Gastrocnemius medialis (tissue), 4 donors: ENCODE measurements around the gene DBT. TPM values are rescaled to one million over a fixed set of nuclear protein-coding genes. Genes with fewer than 3 reads are reported as not detected.
"Not testable (repeated sequence)": the region's sequence is repeated elsewhere in the genome, so short reads cannot be mapped to it uniquely, and the experiment has no call there.

Experiments
- ATAC-seq, 2 donors: fragments of 150-250 bp; one replicate each; pipeline ENCODE4 v1.9.1; 2016
- DNase-seq, 2 donors: peaks; one replicate each; pipeline ENCODE4 v3.0.0-alpha.2; 2019
- H3K27ac ChIP-seq, 4 donors: fragments of 200-600 bp; sonication (generic); 1 replicate in 1 of 4; 2 replicates in 3 of 4; pipeline ENCODE4 v1.5.1; 2016 to 2018; ENCODE audit warnings: mild to moderate bottlenecking in 2 of 4, moderate library complexity in 1 of 4
- H3K27me3 ChIP-seq, 3 donors: fragments of 200-600 bp; sonication (generic) in 2 of 3; 1 replicate in 1 of 3; 2 replicates in 2 of 3; pipeline versions ENCODE4 v1.5.1 to v1.6.0; 2016 to 2019; ENCODE audit warnings: mild to moderate bottlenecking in 1 of 3, moderate library complexity in 1 of 3
- H3K36me3 ChIP-seq, 2 donors: fragments of 200-600 bp; sonication (generic) in 1 of 2; one replicate each; pipeline ENCODE4 v1.5.1; 2017 to 2018
- H3K4me1 ChIP-seq, 2 donors: fragments of 200-600 bp; sonication (generic) in 1 of 2; one replicate each; pipeline ENCODE4 v1.5.1; 2016 to 2017; ENCODE audit warnings: mild to moderate bottlenecking in 2 of 2
- H3K4me3 ChIP-seq, 4 donors: fragments of 200-600 bp; sonication (generic) in 3 of 4; 1 replicate in 1 of 4; 2 replicates in 3 of 4; pipeline ENCODE4 v1.5.1; 2016 to 2019; ENCODE audit warnings: mild to moderate bottlenecking in 2 of 4
- H3K9me3 ChIP-seq, 3 donors: fragments of 200-600 bp; sonication (generic) in 2 of 3; 1 replicate in 1 of 3; 2 replicates in 2 of 3; pipeline ENCODE4 v1.5.1; 2016 to 2019
- CTCF ChIP-seq, 5 experiments: fragments of 450-650 bp in 3 of 5; fragments of 200-600 bp in 2 of 5; sonication (generic) in 2 of 5; IDR thresholded peaks in 4 of 5; conservative IDR thresholded peaks in 1 of 5; 1 replicate in 4 of 5; 2 replicates in 1 of 5; pipeline ENCODE4 v1.5.1; 2016 to 2019; ENCODE audit warnings: antibody characterized with exemption in 5 of 5, mild to moderate bottlenecking in 3 of 5, moderate library complexity in 3 of 5
- POLR2A ChIP-seq, 2 donors: fragments of 450-650 bp; IDR thresholded peaks; one replicate each; pipeline ENCODE4 v1.6.1; 2017; ENCODE audit warnings: antibody characterized with exemption in 2 of 2, mild to moderate bottlenecking in 2 of 2, moderate library complexity in 2 of 2
- in situ Hi-C, 4 donors: fragments of 200-750 bp; cut with MboI; loops; one replicate each; pipeline versions ENCODE4 v1.15.0 to v1.8.0; 2017; ENCODE audit warnings: low sequenced_read_pairs in 4 of 4
- intact Hi-C: fragments of 100-400 bp; cut with DNase I; formaldehyde crosslinking; loops from one replicate; pipeline ENCODE4 v1.15.1; 2023; ENCODE audit warnings: low total_unique reads
- total RNA-seq, 4 donors: library from RNA; depleted of rRNA; stranded (reverse); fragments of >200 nt; gene quantifications; one replicate each; pipeline versions ENCODE4 v1.1.0 to v1.2.3, GENCODE V29; 2016

DBT gene
- 10 to 100 TPM in 1 of 4 donors, 1 to 10 TPM in 3; 7.6 to 11.3 (median 9.6) TPM for total RNA-seq

- peak within 1 kb of the TSS; percentile 79 to 96 (median 88) for H3K4me3 ChIP-seq
- in situ Hi-C loops, result loop anchor here in 2 of 4 donors (10.0 kb wide), 2 partner anchors 115 to 205 kb away; partner anchors contain the start of genes SASS6 (in 1 of the 2) and TRMT13 (in 1 of the 2)
These were observed at the start of gene DBT for GRCh38 chr1:100249537-100250257. Gene DBT, minus strand, starts transcription at chr1:100249834. Its CDS starts 14 bp downstream, at chr1:100249820.

GRCh38 chr1:100298512-100298911 is 48.9 kb upstream of the DBT start:
- H3K4me3 ChIP-seq, result no peak overlapping the region
- no peak for ATAC-seq
- H3K27ac ChIP-seq, result no peak overlapping the region
- intact Hi-C loops (no loop called here), in situ Hi-C loops (loop anchor here in 1 of 4 donors (25.0 kb wide), 1 partner anchor 164 kb away; no protein-coding TSS in a partner anchor)
- no peaks in the 10 kb centered on the region for H3K27me3 ChIP-seq
- DNase-seq, result no peak
- H3K36me3 ChIP-seq, result no peaks in the 10 kb centered on the region
- no peak for TF ChIP-seq POLR2A (IDR thresholded peaks at IDR 0.05)
- TF ChIP-seq CTCF (IDR thresholded peaks at IDR 0.05 in 4 of 5, conservative IDR thresholded peaks at IDR 0.05 in 1 of 5), result no peak
- no peaks in the 10 kb centered on the region for H3K9me3 ChIP-seq
- H3K4me1 ChIP-seq, result no peaks in the 10 kb centered on the region

More at GRCh38 chr1:100249537-100250257, at the start of gene DBT:
- Histone ChIP-seq H3K9me3 (no peaks in the 10 kb centered on the region), H3K27ac (peak within 1 kb of the TSS; percentile 88 to 95 (median 90)), H3K4me1 (peaks cover 8 to 11% of the 10 kb centered on the region in 2 donors), H3K27me3 (no peaks in the 10 kb centered on the region), H3K36me3 (peaks cover 0 to 5% of the 10 kb centered on the region in 2 donors)
- intact Hi-C loops, result loop anchor here (1.0 to 5.0 kb wide), 4 partner anchors 17 to 212 kb away; partner anchors contain the start of genes CDC14A, RTCA, SASS6 and TRMT13
- TF ChIP-seq CTCF (IDR thresholded peaks at IDR 0.05 in 4 of 5, conservative IDR thresholded peaks at IDR 0.05 in 1 of 5) (no peak), POLR2A (IDR thresholded peaks at IDR 0.05) (peak; percentile 74 to 84)
- peak; percentile 100 for ATAC-seq
- peak; percentile 96 to 97 for DNase-seq

GRCh38 chr1:100296997-100297396 is 47.4 kb upstream of the DBT start:
- DNase-seq, H3K9me3 ChIP-seq, H3K4me3 ChIP-seq, H3K27ac ChIP-seq, H3K36me3 ChIP-seq, intact Hi-C loops, ATAC-seq, H3K27me3 ChIP-seq, H3K4me1 ChIP-seq: not testable (repeated sequence)
- in situ Hi-C loops, result loop anchor here in 1 of 4 donors (25.0 kb wide), 1 partner anchor 165 kb away; no protein-coding TSS in a partner anchor

DNA sequence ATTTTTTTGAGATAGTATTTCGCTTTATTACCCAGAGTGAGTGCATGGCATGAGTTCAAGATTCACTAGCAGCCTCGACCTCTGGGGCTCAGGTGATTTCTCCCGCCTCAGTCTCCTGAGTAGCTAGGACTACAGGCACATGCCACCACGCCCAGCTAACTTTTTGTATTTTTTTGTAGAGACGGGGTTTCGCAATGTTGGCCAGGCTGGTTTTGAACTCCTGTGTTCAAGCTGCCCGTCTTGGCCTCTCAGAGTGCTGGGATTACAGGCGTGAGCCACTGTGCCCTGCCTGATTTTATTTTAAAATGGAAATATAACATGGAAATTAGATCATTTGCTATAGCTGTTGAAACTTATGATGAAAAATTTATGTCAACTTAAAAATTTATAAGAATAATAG is 46.5 kb upstream of the DBT start:
- intact Hi-C loops (no loop called here), in situ Hi-C loops (loop anchor here in 1 of 4 donors (25.0 kb wide), 1 partner anchor 166 kb away; no protein-coding TSS in a partner anchor)
- H3K27me3 ChIP-seq, result no peaks in the 10 kb centered on the region
- ATAC-seq, result no peak
- TF ChIP-seq POLR2A (IDR thresholded peaks at IDR 0.05) (no peak), CTCF (IDR thresholded peaks at IDR 0.05 in 4 of 5, conservative IDR thresholded peaks at IDR 0.05 in 1 of 5) (no peak)
- no peak overlapping the region for H3K27ac ChIP-seq
- peaks cover 0 to 18% of the 10 kb centered on the region in 2 donors for H3K36me3 ChIP-seq
- no peaks in the 10 kb centered on the region for H3K9me3 ChIP-seq
- no peak for DNase-seq
- no peak overlapping the region for H3K4me3 ChIP-seq
- H3K4me1 ChIP-seq, result no peaks in the 10 kb centered on the region

DNA sequence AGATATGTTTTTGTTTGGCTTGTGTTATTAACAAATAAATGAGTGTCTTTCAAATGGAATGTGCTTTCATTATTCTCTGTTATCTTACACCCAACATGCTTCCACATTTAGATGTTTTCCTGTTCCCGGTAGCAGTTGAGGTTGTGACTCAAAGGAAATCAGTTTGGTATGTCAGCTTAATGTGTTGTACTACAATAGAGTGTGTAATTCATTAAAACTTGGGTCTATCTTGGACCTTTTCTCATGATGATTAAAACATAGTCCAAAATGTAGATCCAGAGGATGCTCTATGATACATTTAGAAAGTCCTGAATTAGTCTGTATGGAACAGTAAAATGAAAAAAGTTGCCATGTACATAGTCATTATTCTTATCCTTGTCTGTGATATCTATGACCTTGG is 43.1 kb upstream of the DBT start:
- intact Hi-C loops, result no loop called here
- no peaks in the 10 kb centered on the region for H3K27me3 ChIP-seq
- no peaks in the 10 kb centered on the region for H3K4me1 ChIP-seq
- ATAC-seq (peak; percentile 51 to 56), DNase-seq (no peak)
- H3K36me3 ChIP-seq, result peaks cover 0 to 39% of the 10 kb centered on the region in 2 donors
- peak overlapping the region; percentile 17 to 51 (median 40) for H3K27ac ChIP-seq
- in situ Hi-C loops, result loop anchor here in 1 of 4 donors (25.0 kb wide), 1 partner anchor 170 kb away; no protein-coding TSS in a partner anchor
- TF ChIP-seq CTCF (IDR thresholded peaks at IDR 0.05 in 4 of 5, conservative IDR thresholded peaks at IDR 0.05 in 1 of 5), result no peak
- TF ChIP-seq POLR2A (IDR thresholded peaks at IDR 0.05), result no peak
- H3K9me3 ChIP-seq, result no peaks in the 10 kb centered on the region
- no peak overlapping the region for H3K4me3 ChIP-seq
